Right cardiac atrium (tissue), 5 donors: ENCODE measurements around the gene RBM8A. TPM values are rescaled to one million over a fixed set of nuclear protein-coding genes. Genes with fewer than 3 reads are reported as not detected.
"Not testable (repeated sequence)": the region's sequence is repeated elsewhere in the genome, so short reads cannot be mapped to it uniquely, and the experiment has no call there.

ENCODE experiments used
- ATAC-seq, 2 donors: fragments of 200-7000 bp; cut with Tn5 transposase; one replicate each; pipeline versions ENCODE4 v1.8.0 to v1.9.1; 2020; ENCODE audit warnings: moderate library complexity in 2 of 2, mild to moderate bottlenecking in 1 of 2
- DNase-seq, 3 donors: peaks; one replicate each; pipeline ENCODE4 v3.0.0-alpha.2; 2020
- H3K27ac ChIP-seq: one replicate; pipeline ENCODE4 v1.5.1; 2013; ENCODE audit warnings: mild to moderate bottlenecking, low read length, control low read depth, moderate library complexity
- H3K27me3 ChIP-seq: one replicate; pipeline ENCODE4 v1.6.1; 2013; ENCODE audit not compliant: control insufficient read depth, insufficient read depth
- H3K4me1 ChIP-seq: one replicate; pipeline ENCODE4 v1.6.1; 2013; ENCODE audit warnings: low read length; ENCODE audit not compliant: control insufficient read depth, insufficient read depth
- H3K4me3 ChIP-seq: one replicate; pipeline ENCODE4 v1.5.1; 2013; ENCODE audit warnings: low read length, control low read depth
- H3K9me3 ChIP-seq: one replicate; pipeline ENCODE4 v1.6.1; 2013; ENCODE audit warnings: low read length; ENCODE audit not compliant: control insufficient read depth
- WGBS: extraction: QIAGEN DNeasy Blood & Tissue Kit; methylation state at CpG from one replicate; pipeline ENCODE4 v1.1.7; 2013; 5-methylcytosine and 5-hydroxymethylcytosine counted together
- intact Hi-C, 4 donors: fragments of 100-400 bp; cut with DNase I; formaldehyde crosslinking; loops; one replicate each; pipeline versions ENCODE4 v1.11.0 to v1.14.0; 2022 to 2023
- polyA plus RNA-seq: library from polyadenylated mRNA; stranded (reverse); fragments of 200-250 nt; gene quantifications from one replicate; pipeline ENCODE4 v1.2.3, GENCODE V29; 2013
- total RNA-seq, 4 donors: library from RNA; stranded (reverse); fragmentation: NEBNext Ultra II Directional; extraction: Animal tissue kit (Norgen Biotek cat#: 25700); gene quantifications; one replicate each; pipeline ENCODE4 v1.2.1, GENCODE V29; 2021
- donor health status: healthy with polysubstance abuse.
- donor health status: DM: no; HTN: yes; CAD: no.
- donor health status: DM: no; HTN: no; CAD: no.
- donor health status: DM: no; HTN: yes; CAD: no; lungs with severe emphysema.
- donor health status: DM: yes; HTN: yes; CAD: no.

Gene RBM8A
- total and polyA plus RNA-seq, 5 donors, result 64.1 to 94.5 (median 74.3) TPM

GRCh38 chr1:145936247-145936646 is 9.0 kb upstream of the RBM8A start:
- no peaks in the 10 kb centered on the region for H3K9me3 ChIP-seq
- no peak for DNase-seq
- H3K4me1 ChIP-seq, result no peaks in the 10 kb centered on the region
- H3K27me3 ChIP-seq, result no peaks in the 10 kb centered on the region
- no peak overlapping the region for H3K4me3 ChIP-seq
- ATAC-seq, result no peak
- no peak overlapping the region for H3K27ac ChIP-seq
- intact Hi-C loops, result no loop called here
- 84% methylated on average over 8 of the region's 8 CpGs for WGBS

GRCh38 chr1:145935708-145936107 is 8.4 kb upstream of the RBM8A start:
- ATAC-seq (no peak), DNase-seq (no peak)
- Histone ChIP-seq H3K27me3 (no peaks in the 10 kb centered on the region), H3K27ac (no peak overlapping the region), H3K4me1 (no peaks in the 10 kb centered on the region), H3K4me3 (no peak overlapping the region), H3K9me3 (no peaks in the 10 kb centered on the region)
- intact Hi-C loops, result no loop called here

- ATAC-seq, H3K27ac ChIP-seq, H3K4me1 ChIP-seq, intact Hi-C loops, DNase-seq, H3K27me3 ChIP-seq, H3K9me3 ChIP-seq, H3K4me3 ChIP-seq: not testable (repeated sequence)
- WGBS, result 36% methylated on average over 9 of the region's 9 CpGs
Measured at GRCh38 chr1:145932522-145933009, 5.3 kb upstream of the RBM8A start.

- Histone ChIP-seq H3K4me1 (peaks cover 1% of the 10 kb centered on the region), H3K27me3 (no peaks in the 10 kb centered on the region), H3K9me3 (no peaks in the 10 kb centered on the region), H3K4me3 (peak overlapping the region; percentile 99), H3K27ac (peak overlapping the region; percentile 97)
- 69% methylated on average over 20 of the region's 20 CpGs for WGBS
- ATAC-seq (no peak), DNase-seq (peak in 1 of 3 donors; percentile 54)
- intact Hi-C loops, result no loop called here
Measured at GRCh38 chr1:145927916-145928643, 796 bp upstream of the RBM8A start.

- Histone ChIP-seq H3K27me3 (no peaks in the 10 kb centered on the region), H3K4me1 (peaks cover 1% of the 10 kb centered on the region), H3K9me3 (no peaks in the 10 kb centered on the region), H3K4me3 (peak overlapping the region; percentile 99), H3K27ac (peak overlapping the region; percentile 98)
- ATAC-seq, result peak; percentile 5
- 6% methylated on average over 19 of the region's 19 CpGs for WGBS
- intact Hi-C loops, result no loop called here
- DNase-seq, result peak in 1 of 3 donors; percentile 39
Measured at GRCh38 chr1:145926686-145927062, 610 bp downstream of the RBM8A start.

GRCh38 chr1:145922266-145922665 is 5.0 kb downstream of the RBM8A start:
- peaks cover 2% of the 10 kb centered on the region for H3K4me1 ChIP-seq
- no peak for DNase-seq
- H3K27me3 ChIP-seq, result no peaks in the 10 kb centered on the region
- ATAC-seq, result no peak
- H3K27ac ChIP-seq, result no peak overlapping the region
- WGBS, result 65% methylated on average over 2 of the region's 2 CpGs
- no peaks in the 10 kb centered on the region for H3K9me3 ChIP-seq
- intact Hi-C loops, result no loop called here
- H3K4me3 ChIP-seq, result no peak overlapping the region

GRCh38 chr1:145920297-145920696 is 7.0 kb downstream of the RBM8A start:
- ATAC-seq, H3K27ac ChIP-seq, H3K4me3 ChIP-seq, DNase-seq, H3K27me3 ChIP-seq, H3K9me3 ChIP-seq, intact Hi-C loops, H3K4me1 ChIP-seq: not testable (repeated sequence)
- 92% methylated on average over 2 of the region's 4 CpGs for WGBS

- WGBS, result 5% methylated on average over 33 of the region's 33 CpGs
- Histone ChIP-seq H3K9me3 (no peaks in the 10 kb centered on the region), H3K4me3 (peak overlapping the region; percentile 72), H3K27ac (peak overlapping the region; percentile 76), H3K27me3 (no peaks in the 10 kb centered on the region), H3K4me1 (peaks cover 2% of the 10 kb centered on the region)
- ATAC-seq (peak; percentile 30 to 50), DNase-seq (peak; percentile 55 to 86 (median 85))
- intact Hi-C loops, result loop anchor here in 1 of 4 donors (10.0 kb wide), 1 partner anchor 74 kb away; the partner anchor contains the start of gene NUDT17
Measured at GRCh38 chr1:145918992-145919939, 8.0 kb downstream of the RBM8A start.

- Histone ChIP-seq H3K27me3 (no peaks in the 10 kb centered on the region), H3K9me3 (no peaks in the 10 kb centered on the region), H3K4me3 (peak within 1 kb of the TSS; percentile 72), H3K27ac (peak within 1 kb of the TSS; percentile 76), H3K4me1 (peaks cover 2% of the 10 kb centered on the region)
- ATAC-seq, result peak; percentile 96
- peak; percentile 89 to 96 (median 96) for DNase-seq
- WGBS, result under 1% methylated on average over 51 of the region's 51 CpGs
- intact Hi-C loops, result loop anchor here in 1 of 4 donors (10.0 kb wide), 1 partner anchor 74 kb away; the partner anchor contains the start of gene NUDT17
Measured at GRCh38 chr1:145918144-145918991, 8.9 kb downstream of the RBM8A start, which contains the start of gene PEX11B. PEX11B (minus strand) TSS chr1:145918717; CDS start chr1:145918688, 29 bp downstream.

- Histone ChIP-seq H3K9me3 (no peaks in the 10 kb centered on the region), H3K27me3 (no peaks in the 10 kb centered on the region), H3K4me3 (peak overlapping the region; percentile 72), H3K4me1 (peaks cover 2% of the 10 kb centered on the region), H3K27ac (no peak overlapping the region)
- WGBS, result 76% methylated on average over 5 of the region's 5 CpGs
- intact Hi-C loops, result loop anchor here in 1 of 4 donors (10.0 kb wide), 1 partner anchor 73 kb away; the partner anchor contains the start of gene NUDT17
- ATAC-seq (no peak), DNase-seq (no peak)
Measured at GRCh38 chr1:145917595-145917994, 9.7 kb downstream of the RBM8A start.
